DND-41 (cell line): Measurements from ENCODE around the gene LHX3.

Experiments used
- EZH2 ChIP-seq: IDR thresholded peaks from 3 replicates; pipeline ENCODE4 v1.6.1; 2012; ENCODE audit warnings: borderline replicate concordance, low read depth, mild to moderate bottlenecking, moderate library complexity, low read length, inconsistent platforms; ENCODE audit not compliant: severe bottlenecking
- TF ChIP-seq, protein P1 (sequence below): IDR thresholded peaks from 2 replicates; pipeline ENCODE4 v1.5.1; 2012; ENCODE audit warnings: borderline replicate concordance, low read length, moderate library complexity, mild to moderate bottlenecking; ENCODE audit not compliant: poor library complexity, severe bottlenecking; ENCODE audit errors: extremely low read depth

DNA sequence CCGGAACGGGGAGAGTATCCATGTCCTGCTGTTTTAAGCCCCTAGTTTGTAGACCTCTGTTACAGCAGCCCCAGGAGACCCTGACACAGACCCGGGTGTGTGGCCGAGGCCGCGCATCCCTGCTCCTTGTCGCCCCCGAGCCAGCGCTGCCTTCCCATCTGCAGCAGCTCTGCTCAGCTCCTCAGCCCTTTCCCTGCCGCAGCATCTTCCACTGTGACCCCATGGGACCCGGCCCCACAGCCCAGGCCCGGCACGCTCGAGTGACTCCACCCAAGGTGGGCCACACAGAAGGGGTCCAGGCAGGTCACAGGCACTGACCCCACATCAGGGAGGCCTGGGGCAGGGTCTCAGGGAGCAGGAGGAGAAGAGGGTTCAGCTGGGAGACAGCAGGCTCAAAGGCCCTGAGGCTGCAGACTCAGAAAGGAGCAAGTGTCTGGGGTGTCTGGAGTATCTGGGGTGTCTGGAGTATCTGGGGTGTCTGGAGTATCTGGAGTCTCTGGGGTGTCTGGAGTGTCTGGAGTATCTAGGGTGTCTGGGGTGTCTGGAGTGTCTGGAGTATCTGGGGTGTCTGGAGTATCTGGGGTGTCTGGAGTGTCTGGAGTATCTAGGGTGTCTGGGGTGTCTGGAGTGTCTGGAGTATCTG is 31.2 kb downstream of the LHX3 start:
- TF ChIP-seq, protein P1, sequence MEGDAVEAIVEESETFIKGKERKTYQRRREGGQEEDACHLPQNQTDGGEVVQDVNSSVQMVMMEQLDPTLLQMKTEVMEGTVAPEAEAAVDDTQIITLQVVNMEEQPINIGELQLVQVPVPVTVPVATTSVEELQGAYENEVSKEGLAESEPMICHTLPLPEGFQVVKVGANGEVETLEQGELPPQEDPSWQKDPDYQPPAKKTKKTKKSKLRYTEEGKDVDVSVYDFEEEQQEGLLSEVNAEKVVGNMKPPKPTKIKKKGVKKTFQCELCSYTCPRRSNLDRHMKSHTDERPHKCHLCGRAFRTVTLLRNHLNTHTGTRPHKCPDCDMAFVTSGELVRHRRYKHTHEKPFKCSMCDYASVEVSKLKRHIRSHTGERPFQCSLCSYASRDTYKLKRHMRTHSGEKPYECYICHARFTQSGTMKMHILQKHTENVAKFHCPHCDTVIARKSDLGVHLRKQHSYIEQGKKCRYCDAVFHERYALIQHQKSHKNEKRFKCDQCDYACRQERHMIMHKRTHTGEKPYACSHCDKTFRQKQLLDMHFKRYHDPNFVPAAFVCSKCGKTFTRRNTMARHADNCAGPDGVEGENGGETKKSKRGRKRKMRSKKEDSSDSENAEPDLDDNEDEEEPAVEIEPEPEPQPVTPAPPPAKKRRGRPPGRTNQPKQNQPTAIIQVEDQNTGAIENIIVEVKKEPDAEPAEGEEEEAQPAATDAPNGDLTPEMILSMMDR = no peak
- TF ChIP-seq EZH2 = no peak
